BJ (cell line): Measurements from ENCODE around the gene GOLGA3. TPM values are rescaled to one million over a fixed set of nuclear protein-coding genes. Genes with fewer than 3 reads are reported as not detected.
A peak's percentile ranks its signal among the peaks of the same experiment; 100 is the strongest.
"Not testable (repeated sequence)": the region's sequence is repeated elsewhere in the genome, so short reads cannot be mapped to it uniquely, and the experiment has no call there.

Source experiments
- CTCF ChIA-PET: fragments of 350-600 bp; formaldehyde crosslinking; extraction: SDS; loops from one replicate; lab custom pipeline; 2021; ENCODE audit warnings: antibody characterized with exemption, inconsistent platforms; lab: Yijun Ruan, JAX
- POLR2A ChIA-PET: fragments of 300-600 bp; sonication (Branson Sonifier 250); formaldehyde crosslinking; extraction: SDS; loops from one replicate; lab custom pipeline; 2021; ENCODE audit warnings: antibody characterized with exemption; lab: Charles Lee
- DNase-seq: peaks from one replicate; pipeline ENCODE4 v3.0.0-alpha.2; 2011; ENCODE audit warnings: low read depth
- H3K27me3 ChIP-seq: 2 replicates; pipeline ENCODE4 v1.6.0; 2011; ENCODE audit warnings: low read length; ENCODE audit not compliant: control insufficient read depth, insufficient read depth
- H3K36me3 ChIP-seq: 2 replicates; pipeline ENCODE4 v1.5.1; 2011; ENCODE audit warnings: low read length; ENCODE audit not compliant: control insufficient read depth, insufficient read depth
- H3K4me3 ChIP-seq: 2 replicates; pipeline ENCODE4 v1.5.1; 2011; ENCODE audit warnings: low read depth, mild to moderate bottlenecking, control low read depth, low read length
- polyA plus RNA-seq: library from polyadenylated mRNA; depleted of rRNA; stranded (reverse); fragments of >200 nt; gene quantifications from 2 replicates; pipeline ENCODE4 v1.2.3, GENCODE V29; 2011
- TF ChIP-seq, protein P1 (sequence below): IDR thresholded peaks from 2 replicates; pipeline ENCODE4 v1.5.1; 2011; ENCODE audit warnings: low read depth, mild to moderate bottlenecking, control low read depth, inconsistent platforms, low read length, moderate library complexity; ENCODE audit not compliant: insufficient read depth

GOLGA3 gene
- polyA plus RNA-seq, 1 experiment, result 26.0 TPM

DNA sequence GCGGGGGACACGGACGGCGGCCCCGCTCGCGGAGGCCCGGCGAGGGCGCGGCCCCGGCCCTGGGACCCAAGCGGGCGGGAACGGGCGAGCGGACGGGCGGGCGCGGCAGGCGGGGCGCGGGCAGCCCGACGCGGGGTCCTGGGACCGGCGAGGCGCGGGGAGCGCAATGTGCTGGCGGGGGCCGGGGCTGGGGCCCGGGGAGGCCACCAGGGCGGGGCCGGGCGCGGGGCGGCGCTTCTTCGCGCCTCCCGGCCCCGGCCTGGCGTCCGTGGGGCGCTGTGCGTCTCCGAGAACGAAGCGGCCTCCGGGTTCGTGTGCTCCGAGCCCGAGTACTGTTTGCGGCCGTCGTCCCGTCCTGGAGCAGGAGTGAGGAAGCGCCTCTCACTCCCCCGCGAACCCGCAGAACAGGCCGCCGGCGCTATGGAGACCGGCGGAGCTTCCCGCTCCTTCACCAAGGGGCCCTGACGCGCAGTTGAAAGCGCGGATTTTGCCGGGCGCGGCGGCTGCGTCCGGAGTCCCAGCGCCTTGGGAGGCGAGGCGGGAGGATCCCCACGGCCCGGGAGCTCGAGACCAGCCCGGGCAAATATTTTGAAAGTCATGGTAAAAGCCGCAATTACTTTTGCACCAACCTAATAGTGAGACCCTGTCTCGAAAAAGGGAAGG is 66.6 kb downstream of the GOLGA3 start:
- Histone ChIP-seq H3K27me3 (no peaks in the 10 kb centered on the region), H3K4me3 (peak overlapping the region; percentile 90), H3K36me3 (peaks cover 1% of the 10 kb centered on the region; the same call in 1 of the 2 replicates)
- ChIA-PET CTCF (interaction anchor here (0.6 to 1.2 kb wide), 2 partner anchors 14 to 49 kb away, joined by 3 to 4 read pairs; no protein-coding TSS in a partner anchor), POLR2A (no interaction called here)
- peak; percentile 49 for DNase-seq
- TF ChIP-seq, protein P1, sequence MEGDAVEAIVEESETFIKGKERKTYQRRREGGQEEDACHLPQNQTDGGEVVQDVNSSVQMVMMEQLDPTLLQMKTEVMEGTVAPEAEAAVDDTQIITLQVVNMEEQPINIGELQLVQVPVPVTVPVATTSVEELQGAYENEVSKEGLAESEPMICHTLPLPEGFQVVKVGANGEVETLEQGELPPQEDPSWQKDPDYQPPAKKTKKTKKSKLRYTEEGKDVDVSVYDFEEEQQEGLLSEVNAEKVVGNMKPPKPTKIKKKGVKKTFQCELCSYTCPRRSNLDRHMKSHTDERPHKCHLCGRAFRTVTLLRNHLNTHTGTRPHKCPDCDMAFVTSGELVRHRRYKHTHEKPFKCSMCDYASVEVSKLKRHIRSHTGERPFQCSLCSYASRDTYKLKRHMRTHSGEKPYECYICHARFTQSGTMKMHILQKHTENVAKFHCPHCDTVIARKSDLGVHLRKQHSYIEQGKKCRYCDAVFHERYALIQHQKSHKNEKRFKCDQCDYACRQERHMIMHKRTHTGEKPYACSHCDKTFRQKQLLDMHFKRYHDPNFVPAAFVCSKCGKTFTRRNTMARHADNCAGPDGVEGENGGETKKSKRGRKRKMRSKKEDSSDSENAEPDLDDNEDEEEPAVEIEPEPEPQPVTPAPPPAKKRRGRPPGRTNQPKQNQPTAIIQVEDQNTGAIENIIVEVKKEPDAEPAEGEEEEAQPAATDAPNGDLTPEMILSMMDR, result peak; percentile 25; the same call in 1 of the 2 replicates

DNA sequence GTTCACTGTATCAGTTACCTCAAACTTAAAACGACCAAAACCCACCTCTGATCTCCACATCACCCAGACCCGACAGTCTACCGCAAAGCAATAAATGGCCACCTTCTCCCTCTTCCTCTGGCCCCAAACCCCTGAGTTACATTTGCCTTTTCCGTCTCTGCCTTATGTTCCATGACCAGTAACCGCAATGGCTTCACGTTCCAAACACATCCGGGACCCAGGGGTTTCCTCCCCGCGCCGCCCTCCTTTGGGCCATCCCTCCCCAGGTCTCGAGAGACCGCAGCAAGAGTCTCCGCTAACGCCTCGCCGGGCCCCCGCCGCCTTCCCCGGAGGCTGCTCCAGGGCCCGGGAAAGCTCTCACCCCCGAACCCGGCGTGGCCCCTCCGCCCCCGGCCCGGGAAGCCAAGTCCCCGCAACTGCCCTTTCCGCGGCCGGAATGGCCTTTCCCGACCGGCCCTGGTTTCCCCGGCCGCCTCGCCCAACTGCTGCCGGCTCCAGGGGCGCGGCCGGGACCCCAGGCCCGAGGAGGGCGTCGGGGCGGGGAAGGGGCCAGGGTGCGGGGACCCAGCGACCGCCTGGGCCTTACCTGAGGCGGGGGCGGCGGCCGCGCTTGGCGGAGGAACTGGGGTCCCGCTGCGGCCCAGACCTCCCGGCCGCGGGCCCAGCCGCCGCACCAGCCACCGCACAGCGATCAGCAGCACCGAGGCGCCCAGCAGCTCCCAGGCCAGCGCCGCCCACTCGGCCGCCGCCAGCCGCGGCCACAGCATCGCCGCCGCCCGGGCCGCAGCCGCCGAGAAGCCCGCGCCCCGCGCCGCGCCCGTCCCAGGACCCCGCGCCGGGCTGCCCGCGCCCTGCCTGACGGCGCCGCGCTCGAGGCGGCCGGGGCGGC is 67.4 kb downstream of the GOLGA3 start, which contains the start of gene ANKLE2:
Gene ANKLE2 (minus strand): TSS at position 801 of the 889 bp plus-strand sequence. CDS start 34 bp downstream, at position 767.
- DNase-seq, result no peak
- H3K4me3 ChIP-seq, result peak within 1 kb of the TSS; percentile 90
- POLR2A ChIA-PET, result no interaction called here
- CTCF ChIA-PET, result interaction anchor here (0.6 to 1.2 kb wide), 2 partner anchors 15 to 17 kb away, joined by 3 read pairs; no protein-coding TSS in a partner anchor
- TF ChIP-seq, protein P1, result no peak
- peaks cover 1% of the 10 kb centered on the region; the same call in 1 of the 2 replicates for H3K36me3 ChIP-seq
- H3K27me3 ChIP-seq, result no peaks in the 10 kb centered on the region

DNA sequence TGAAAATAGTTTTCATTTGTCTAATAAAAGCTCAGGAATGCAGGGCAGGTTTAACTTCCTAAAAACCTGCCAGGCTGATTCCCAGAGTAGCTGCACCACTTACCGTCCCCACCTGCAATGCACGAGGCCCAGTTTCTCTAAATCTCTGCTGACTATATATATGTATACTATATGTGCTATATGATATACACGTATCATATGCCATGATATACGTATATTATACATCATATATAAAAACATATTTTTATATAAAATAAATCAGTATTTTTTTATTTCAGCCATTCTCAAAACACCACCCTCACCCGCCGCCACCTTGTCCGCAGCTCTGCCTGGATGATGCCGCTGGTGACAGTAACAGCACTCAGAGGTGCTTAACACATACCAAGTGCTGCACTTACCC is 69.3 kb downstream of the GOLGA3 start:
- Histone ChIP-seq H3K4me3 (no peak overlapping the region), H3K36me3 (peaks cover 6% of the 10 kb centered on the region), H3K27me3 (no peaks in the 10 kb centered on the region)
- CTCF ChIA-PET, result interaction anchor here (0.6 kb wide), 2 partner anchors 15 to 35 kb away, joined by 3 read pairs; no protein-coding TSS in a partner anchor
- POLR2A ChIA-PET, result no interaction called here
- TF ChIP-seq, protein P1, result no peak
- DNase-seq, result no peak

DNA sequence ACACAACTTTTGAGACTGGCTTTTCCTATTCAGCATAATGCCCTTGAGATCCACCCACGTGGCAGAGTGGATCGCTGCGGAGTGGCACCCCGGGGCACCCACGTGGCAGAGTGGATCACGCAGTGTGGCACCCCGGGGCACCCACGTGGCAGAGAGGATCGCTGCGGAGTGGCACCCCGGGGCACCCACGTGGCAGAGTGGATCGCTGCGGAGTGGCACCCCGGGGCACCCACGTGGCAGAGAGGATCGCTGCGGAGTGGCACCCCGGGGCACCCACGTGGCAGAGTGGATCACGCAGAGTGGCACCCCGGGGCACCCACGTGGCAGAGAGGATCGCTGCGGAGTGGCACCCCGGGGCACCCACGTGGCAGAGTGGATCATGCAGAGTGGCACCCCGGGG is 69.8 kb downstream of the GOLGA3 start:
- POLR2A ChIA-PET, DNase-seq, H3K27me3 ChIP-seq, H3K4me3 ChIP-seq, H3K36me3 ChIP-seq: not testable (repeated sequence)
- CTCF ChIA-PET, result interaction anchor here (0.6 kb wide), 2 partner anchors 16 to 36 kb away, joined by 3 read pairs; no protein-coding TSS in a partner anchor

DNA sequence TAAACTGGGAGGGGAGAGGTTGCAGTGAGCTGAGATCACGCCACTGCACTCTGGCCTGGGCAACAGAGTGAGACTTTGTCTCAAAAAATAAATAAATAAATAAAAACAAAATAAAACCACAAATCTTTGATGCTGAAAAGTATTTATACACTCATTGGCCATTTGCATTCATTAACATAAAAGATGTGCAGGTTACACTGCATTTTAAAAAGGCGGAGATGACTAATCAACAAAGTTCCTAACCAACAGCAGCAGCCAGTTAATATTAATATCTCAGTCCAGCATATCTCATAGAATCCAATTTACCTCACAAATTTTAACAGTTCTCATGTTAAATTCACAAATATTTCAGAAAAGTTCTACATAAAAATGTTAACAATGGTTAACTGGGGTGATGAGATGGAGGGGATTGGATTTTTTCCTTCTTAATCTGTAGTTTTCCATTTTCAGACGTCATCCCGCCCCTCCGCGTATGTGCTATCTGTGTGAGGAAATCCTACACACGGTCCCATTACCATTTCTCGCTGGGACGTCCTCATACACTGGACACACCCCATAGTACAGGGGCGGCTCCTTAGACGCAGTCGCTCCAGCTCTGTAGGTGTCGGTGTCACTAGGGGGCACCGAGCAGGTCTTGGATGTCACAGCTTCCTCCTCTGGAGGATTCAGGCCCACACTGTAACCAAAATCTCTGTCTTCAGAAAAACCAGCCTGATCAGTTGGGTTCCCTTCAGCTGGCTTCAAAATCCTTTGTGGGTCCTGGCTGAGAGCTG is 74.3 kb downstream of the GOLGA3 start:
- Histone ChIP-seq H3K4me3 (no peak overlapping the region), H3K27me3 (no peaks in the 10 kb centered on the region), H3K36me3 (peaks cover 17% of the 10 kb centered on the region)
- TF ChIP-seq, protein P1, result no peak
- DNase-seq, result no peak
- CTCF ChIA-PET, result interaction anchor here (0.7 kb wide), 1 partner anchor 108 kb away, joined by 3 read pairs; no protein-coding TSS in a partner anchor
- POLR2A ChIA-PET, result no interaction called here

DNA sequence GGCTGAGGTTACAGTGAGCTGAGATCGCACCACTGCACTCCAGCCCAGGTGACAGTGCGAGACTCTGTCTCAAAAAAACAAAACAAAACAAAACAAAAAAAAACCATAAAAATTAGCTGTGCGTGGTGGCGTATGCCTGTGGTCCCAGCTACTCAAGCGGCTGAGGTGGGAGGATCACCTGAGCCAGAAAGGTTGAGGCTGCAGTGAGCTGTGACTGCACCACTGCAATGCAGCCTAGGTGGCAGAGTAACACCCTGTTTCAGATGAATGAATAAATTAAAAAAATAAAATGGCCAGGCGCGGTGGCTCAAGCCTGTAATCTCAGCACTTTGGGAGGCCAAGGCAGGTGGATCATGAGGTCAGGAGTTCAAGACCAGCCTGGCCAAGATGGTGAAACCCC is 75.0 kb downstream of the GOLGA3 start:
- DNase-seq, H3K4me3 ChIP-seq, H3K27me3 ChIP-seq, POLR2A ChIA-PET: not testable (repeated sequence)
- peaks cover 20% of the 10 kb centered on the region for H3K36me3 ChIP-seq
- CTCF ChIA-PET, result interaction anchor here (0.7 kb wide), 1 partner anchor 109 kb away, joined by 3 read pairs; no protein-coding TSS in a partner anchor
